ENCODE data around the gene CBX1. TPM values are rescaled to one million over a fixed set of nuclear protein-coding genes. Genes with fewer than 3 reads are reported as not detected.

The CBX1 gene
- total RNA-seq, 4 donors from 2014 or later = 3.7 to 28.3 (median 12.8) TPM

DNA sequence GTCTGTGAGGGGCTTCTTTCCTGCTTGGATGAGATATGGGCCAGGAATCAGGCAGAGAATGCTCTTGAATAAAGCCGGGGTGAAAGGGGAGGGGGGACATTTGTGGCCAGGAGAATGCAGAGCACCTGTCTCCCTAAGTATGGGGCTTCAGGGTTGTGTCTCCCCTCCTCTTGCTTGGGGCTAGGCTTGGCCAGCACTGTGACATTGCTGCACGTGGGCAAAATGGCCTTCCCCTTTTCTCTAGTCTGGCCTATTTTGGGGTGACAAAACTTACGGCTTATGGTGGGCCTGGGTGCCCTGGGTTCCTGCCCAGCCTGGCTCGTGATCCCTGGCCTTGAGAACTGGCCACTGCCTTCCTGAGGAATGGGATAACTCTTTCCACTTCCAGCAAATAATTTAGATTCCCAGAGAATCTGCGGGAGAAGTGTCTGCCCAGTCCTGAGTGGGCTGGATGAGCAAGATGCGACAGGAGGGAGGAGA is 47.5 kb downstream of the CBX1 start:
- intact Hi-C loops (cut with DNase I; ENCODE audit: low total_unique reads) = no loop called here
- H3K27ac ChIP-seq = peak overlapping the region; percentile 97 to 99 (median 98)

DNA sequence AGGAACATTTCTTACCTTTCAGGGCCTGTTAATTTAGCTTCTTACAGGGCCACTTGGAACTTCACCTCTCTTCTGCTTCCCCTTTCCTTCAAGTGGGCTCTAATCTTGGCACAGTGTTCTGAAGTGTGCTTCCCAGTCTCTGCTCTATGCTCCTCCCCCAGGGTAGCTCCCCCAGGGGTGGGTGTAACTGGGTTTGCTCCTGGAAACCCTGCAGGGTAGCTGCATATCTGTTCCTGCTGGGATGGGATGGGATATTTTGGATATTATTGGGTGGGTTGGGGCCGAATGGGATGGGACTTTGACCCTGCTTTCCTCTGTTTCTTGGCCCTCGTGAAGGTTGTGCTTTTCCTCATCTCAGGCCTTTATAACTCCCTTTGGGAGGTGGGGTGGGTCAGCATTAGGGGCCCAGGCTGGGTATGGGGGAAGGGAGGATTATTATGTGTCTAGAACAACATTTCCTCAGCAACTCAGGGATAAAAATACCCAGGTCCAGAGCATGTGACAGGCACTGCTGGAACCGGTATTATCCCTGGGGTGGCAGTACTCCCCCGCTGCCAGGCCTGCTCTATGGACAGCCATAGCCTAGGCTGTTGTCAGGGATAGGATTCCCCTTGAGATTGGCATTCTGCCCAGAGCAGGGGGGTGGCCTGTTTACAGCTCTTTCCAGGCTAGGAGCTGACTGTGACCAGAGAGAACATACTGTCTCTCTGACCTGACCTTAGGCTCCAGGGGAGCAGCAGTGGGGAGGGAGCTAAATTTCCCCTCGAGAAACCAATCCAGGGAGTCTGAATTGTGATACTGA is 48.1 kb downstream of the CBX1 start:
- 30% methylated on average over 5 of the region's 5 CpGs; no CpG with 5 or more reads in 1 of the 2 donors for WGBS, 2 donors (ENCODE audit: low coverage in 1 of 2)
- no peaks in the 10 kb centered on the region for H3K9me3 ChIP-seq
- in situ Hi-C loops (cut with MboI; ENCODE audit: low pct_ligation_motif_present in 1 of 4, low pct_unique_long_range_greater_than_20kb in 1 of 4, low sequenced_read_pairs in 3 of 4) = no loop called here
- intact Hi-C loops (cut with DNase I; ENCODE audit: low total_unique reads) = no loop called here
- TF ChIP-seq POLR2AphosphoS5 (IDR thresholded peaks at IDR 0.05) (peak in 2 of 3 donors; percentile 29 to 41), EP300 (IDR thresholded peaks at IDR 0.05; ENCODE audit: low read depth) (no peak), POLR2A (IDR thresholded peaks at IDR 0.05) (no peak)
- TF ChIP-seq, protein P1, sequence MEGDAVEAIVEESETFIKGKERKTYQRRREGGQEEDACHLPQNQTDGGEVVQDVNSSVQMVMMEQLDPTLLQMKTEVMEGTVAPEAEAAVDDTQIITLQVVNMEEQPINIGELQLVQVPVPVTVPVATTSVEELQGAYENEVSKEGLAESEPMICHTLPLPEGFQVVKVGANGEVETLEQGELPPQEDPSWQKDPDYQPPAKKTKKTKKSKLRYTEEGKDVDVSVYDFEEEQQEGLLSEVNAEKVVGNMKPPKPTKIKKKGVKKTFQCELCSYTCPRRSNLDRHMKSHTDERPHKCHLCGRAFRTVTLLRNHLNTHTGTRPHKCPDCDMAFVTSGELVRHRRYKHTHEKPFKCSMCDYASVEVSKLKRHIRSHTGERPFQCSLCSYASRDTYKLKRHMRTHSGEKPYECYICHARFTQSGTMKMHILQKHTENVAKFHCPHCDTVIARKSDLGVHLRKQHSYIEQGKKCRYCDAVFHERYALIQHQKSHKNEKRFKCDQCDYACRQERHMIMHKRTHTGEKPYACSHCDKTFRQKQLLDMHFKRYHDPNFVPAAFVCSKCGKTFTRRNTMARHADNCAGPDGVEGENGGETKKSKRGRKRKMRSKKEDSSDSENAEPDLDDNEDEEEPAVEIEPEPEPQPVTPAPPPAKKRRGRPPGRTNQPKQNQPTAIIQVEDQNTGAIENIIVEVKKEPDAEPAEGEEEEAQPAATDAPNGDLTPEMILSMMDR (IDR thresholded peaks at IDR 0.05) = no peak
- H3K27me3 ChIP-seq = no peaks in the 10 kb centered on the region
- H3K36me3 ChIP-seq = peaks cover 0 to 26% (median 11%) of the 10 kb centered on the region in 4 donors
- H3K27ac ChIP-seq = peak overlapping the region; percentile 97 to 99 (median 98)
- peak overlapping the region in 1 of 4 donors; percentile 87 for H3K4me3 ChIP-seq
- peak; percentile 57 for DNase-seq
- peaks cover 43 to 67% (median 63%) of the 10 kb centered on the region in 4 donors for H3K4me1 ChIP-seq

More for the DNA sequence above, 47.5 kb downstream of the CBX1 start:
- peaks cover 0 to 32% (median 14%) of the 10 kb centered on the region in 4 donors for H3K36me3 ChIP-seq
- H3K4me1 ChIP-seq = peaks cover 43 to 67% (median 63%) of the 10 kb centered on the region in 4 donors
- no peaks in the 10 kb centered on the region for H3K27me3 ChIP-seq
- WGBS, 2 donors (ENCODE audit: low coverage in 1 of 2) = 62% methylated on average over 6 of the region's 6 CpGs; no CpG with 5 or more reads in 1 of the 2 donors
- no peak for DNase-seq
- peak overlapping the region in 1 of 4 donors; percentile 87 for H3K4me3 ChIP-seq
- TF ChIP-seq, protein P1 (IDR thresholded peaks at IDR 0.05) = no peak
- no peak for TF ChIP-seq EP300 (IDR thresholded peaks at IDR 0.05; ENCODE audit: low read depth)
- no peak for TF ChIP-seq POLR2AphosphoS5 (IDR thresholded peaks at IDR 0.05)
- TF ChIP-seq POLR2A (IDR thresholded peaks at IDR 0.05) = no peak
- H3K9me3 ChIP-seq = no peaks in the 10 kb centered on the region
- in situ Hi-C loops (cut with MboI; ENCODE audit: low pct_ligation_motif_present in 1 of 4, low pct_unique_long_range_greater_than_20kb in 1 of 4, low sequenced_read_pairs in 3 of 4) = no loop called here

DNA sequence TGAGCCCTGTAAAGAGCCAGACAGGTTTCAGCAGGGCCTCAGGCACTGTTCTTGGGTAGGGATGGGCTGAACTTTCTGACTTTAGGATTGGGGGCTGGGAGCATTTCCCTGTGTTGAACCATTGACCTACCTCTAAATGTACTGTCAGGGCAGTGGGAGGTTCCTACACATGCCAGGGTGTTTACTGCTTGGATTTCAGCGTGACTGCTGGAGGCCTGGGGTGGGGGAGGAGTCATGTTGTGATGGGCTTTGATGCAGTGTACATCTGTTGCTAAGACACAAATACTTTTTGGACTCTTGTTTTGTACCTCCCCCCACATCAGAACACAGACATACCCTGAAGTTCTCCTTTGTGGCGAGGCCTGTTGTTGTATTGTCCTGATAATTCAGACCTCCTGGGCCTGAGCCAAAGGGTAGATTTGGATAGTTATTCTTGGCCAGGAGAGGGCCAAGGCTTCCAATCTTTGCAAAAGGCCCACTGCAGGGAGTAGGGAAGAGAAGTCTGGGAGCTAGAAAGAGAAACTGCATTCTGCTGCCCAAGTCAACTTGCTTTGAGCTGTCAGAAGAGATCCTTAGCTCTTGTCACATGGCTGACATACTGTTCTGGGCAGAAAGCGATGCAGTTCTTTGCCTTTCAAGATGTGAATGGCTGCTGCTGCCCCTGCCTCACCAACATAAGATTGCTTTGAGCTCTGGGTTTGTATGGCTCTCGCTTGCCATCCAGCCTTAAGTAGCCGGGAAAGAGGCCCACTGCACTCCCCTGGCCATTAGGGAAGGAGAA is 49.4 kb downstream of the CBX1 start:
- WGBS, 2 donors (ENCODE audit: low coverage in 1 of 2) = 39 to 57% methylated on average over 3 to 5 of the region's 5 CpGs
- no peak for TF ChIP-seq EP300 (IDR thresholded peaks at IDR 0.05; ENCODE audit: low read depth)
- peak in 1 of 3 donors; percentile 33 for TF ChIP-seq POLR2AphosphoS5 (IDR thresholded peaks at IDR 0.05)
- peak; percentile 50 for DNase-seq
- peak overlapping the region in 1 of 4 donors; percentile 87 for H3K4me3 ChIP-seq
- peaks cover 44 to 73% (median 67%) of the 10 kb centered on the region in 4 donors for H3K4me1 ChIP-seq
- H3K9me3 ChIP-seq = no peaks in the 10 kb centered on the region
- peaks cover 0 to 13% (median 6%) of the 10 kb centered on the region in 4 donors for H3K36me3 ChIP-seq
- no peaks in the 10 kb centered on the region for H3K27me3 ChIP-seq
- peak overlapping the region; percentile 97 to 99 (median 98) for H3K27ac ChIP-seq
- in situ Hi-C loops (cut with MboI; ENCODE audit: low pct_ligation_motif_present in 1 of 4, low pct_unique_long_range_greater_than_20kb in 1 of 4, low sequenced_read_pairs in 3 of 4) (no loop called here), intact Hi-C loops (cut with DNase I; ENCODE audit: low total_unique reads) (no loop called here)

DNA sequence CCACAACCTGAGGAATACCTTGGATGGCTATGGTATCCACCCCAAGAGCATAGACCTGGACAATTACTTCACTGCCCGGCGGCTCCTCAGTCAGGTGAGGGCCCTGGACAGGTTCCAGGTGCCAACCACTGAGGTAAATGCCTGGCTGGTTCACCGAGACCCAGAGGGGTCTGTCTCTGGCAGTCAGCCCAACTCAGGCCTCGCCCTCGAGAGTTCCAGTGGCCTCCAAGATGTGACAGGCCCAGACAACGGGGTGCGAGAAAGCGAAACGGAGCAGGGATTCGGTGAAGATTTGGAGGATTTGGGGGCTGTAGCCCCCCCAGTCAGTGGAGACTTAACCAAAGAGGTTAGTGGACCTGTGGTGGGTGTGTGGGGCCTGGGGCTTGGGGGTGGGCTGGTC is 50.0 kb downstream of the CBX1 start:
- WGBS, 2 donors (ENCODE audit: low coverage in 1 of 2) = 85% methylated on average over 10 of the region's 10 CpGs; no CpG with 5 or more reads in 1 of the 2 donors
- peak overlapping the region; percentile 97 to 99 (median 98) for H3K27ac ChIP-seq
- peaks cover 0 to 7% (median 3%) of the 10 kb centered on the region in 4 donors for H3K36me3 ChIP-seq
- H3K4me3 ChIP-seq = peak overlapping the region in 2 of 4 donors; percentile 4 to 87
- H3K27me3 ChIP-seq = no peaks in the 10 kb centered on the region
- in situ Hi-C loops (cut with MboI; ENCODE audit: low pct_ligation_motif_present in 1 of 4, low pct_unique_long_range_greater_than_20kb in 1 of 4, low sequenced_read_pairs in 3 of 4) (no loop called here), intact Hi-C loops (cut with DNase I; ENCODE audit: low total_unique reads) (no loop called here)
- no peak for DNase-seq
- no peaks in the 10 kb centered on the region for H3K9me3 ChIP-seq
- H3K4me1 ChIP-seq = peaks cover 50 to 79% (median 73%) of the 10 kb centered on the region in 4 donors
- TF ChIP-seq POLR2A (IDR thresholded peaks at IDR 0.05) = no peak
- TF ChIP-seq, protein P1 (IDR thresholded peaks at IDR 0.05) = no peak
- no peak for TF ChIP-seq EP300 (IDR thresholded peaks at IDR 0.05; ENCODE audit: low read depth)
- TF ChIP-seq POLR2AphosphoS5 (IDR thresholded peaks at IDR 0.05) = no peak

All from transverse colon (tissue), 4 donors.